Astrocyte of the cerebellum (primary cell): ENCODE results near the gene SCAI.

ENCODE experiments used
- DNase-seq: peaks from one replicate; pipeline ENCODE4 v3.0.0-alpha.2; 2011; ENCODE audit warnings: low read depth
- H3K4me3 ChIP-seq: 2 replicates; pipeline ENCODE4 v1.5.1; 2011; ENCODE audit warnings: mild to moderate bottlenecking, low read depth, low read length, moderate library complexity
- CTCF ChIP-seq: IDR thresholded peaks from 2 replicates; pipeline ENCODE4 v1.5.1; 2012; ENCODE audit warnings: low read length, low read depth, moderate library complexity, mild to moderate bottlenecking; ENCODE audit errors: missing control alignments
- in situ Hi-C: cut with HindIII; loops from 2 replicates; pipeline ENCODE4 v1.10.0; 2017; ENCODE audit warnings: low sequenced_read_pairs

Gene SCAI

DNA sequence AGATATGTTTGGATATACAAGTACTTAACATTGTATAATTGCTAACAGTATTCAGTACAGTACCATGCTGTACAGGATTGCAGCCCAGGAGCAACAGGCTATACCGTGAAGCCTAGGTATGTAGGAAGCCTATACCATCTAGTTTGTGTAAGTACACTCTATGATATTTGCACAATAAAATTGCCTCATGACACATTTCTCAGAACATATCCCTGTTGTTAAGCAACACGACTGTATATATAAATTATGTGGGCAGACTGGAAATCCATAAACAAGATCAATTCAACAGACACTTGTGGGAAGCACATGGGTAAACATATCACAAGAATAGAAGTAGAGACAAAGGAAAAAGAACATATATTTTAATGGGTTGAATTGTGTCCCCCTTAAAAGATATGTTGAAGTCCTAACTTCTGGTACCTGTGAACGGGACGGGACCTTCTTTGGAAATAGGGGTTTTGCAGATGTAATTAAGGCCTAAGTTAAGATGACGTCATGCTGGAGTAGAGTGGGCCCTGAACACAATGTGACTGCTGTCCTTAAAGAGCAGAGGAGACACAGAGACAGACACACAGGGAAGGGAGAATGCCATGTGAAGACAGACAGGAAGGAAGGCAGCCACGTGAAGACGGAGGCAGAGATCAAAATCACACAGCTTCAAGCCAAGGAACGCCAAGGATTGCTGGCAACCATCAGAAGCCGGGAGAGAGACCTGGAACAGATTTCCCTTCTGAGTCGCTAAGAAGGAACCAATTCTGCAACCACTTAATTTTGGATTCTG lies 76.3 kb downstream of the SCAI start:
- H3K4me3 ChIP-seq: no peak overlapping the region
- no peak for TF ChIP-seq CTCF
- no peak for DNase-seq
- in situ Hi-C loops: no loop called here

DNA sequence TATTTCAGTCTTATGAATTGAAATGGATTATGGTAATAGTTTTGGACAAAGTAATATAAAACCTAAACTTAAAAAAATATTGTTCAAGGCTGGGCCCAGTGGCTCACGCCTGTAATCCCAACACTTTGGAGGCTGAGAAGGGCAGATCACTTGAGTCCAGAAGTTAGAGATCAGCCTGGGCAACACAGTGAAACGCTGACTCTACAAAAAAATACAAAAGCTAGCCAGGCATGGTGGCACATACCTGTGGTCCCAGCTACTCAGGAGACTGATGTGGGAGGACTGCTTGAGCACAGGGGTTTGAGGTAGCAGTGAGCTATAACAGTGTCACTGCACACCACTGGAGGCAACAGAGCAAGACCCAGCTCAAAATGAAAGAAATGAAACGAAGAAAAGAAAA lies 81.9 kb downstream of the SCAI start:
- TF ChIP-seq CTCF: no peak
- DNase-seq: no peak

DNA sequence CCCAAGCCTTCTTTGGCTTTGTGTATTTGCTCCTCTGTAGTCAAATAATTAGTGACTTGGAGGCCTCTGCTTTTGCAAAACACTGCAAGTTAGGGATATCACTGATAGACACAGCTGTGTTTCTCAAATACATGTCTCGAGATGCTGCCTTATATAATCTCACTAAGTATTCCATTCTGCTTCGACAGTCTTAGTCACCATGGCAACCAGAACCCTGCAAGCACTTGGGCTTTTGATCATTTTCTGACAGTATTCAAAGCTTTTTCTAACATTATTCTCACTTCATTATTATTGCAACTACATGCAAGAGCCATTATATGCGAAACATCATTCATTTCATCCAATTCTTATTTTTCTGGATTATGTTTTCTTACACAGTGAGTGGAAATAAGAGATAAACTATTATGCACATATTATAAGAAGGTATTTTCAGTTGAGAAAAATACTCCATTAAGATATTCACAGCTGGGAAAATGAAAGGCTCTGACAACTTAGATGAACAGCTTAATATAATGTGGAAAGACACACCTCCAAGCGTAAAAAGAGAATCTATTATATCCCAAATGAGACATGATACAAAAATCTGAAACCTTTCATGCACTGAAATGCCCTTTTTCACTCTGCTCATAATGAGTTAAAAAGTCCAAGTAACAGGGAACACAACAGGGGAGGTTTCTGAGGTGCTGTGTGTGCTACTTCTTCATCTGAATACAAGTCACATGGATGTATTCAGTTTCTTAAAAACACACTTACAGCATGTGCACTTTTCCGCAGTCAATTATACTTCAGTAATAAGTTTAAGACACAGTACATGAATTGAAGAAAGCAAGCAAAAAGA lies 93.9 kb downstream of the SCAI start:
- H3K4me3 ChIP-seq: no peak overlapping the region
- in situ Hi-C loops: no loop called here
- TF ChIP-seq CTCF: no peak
- no peak for DNase-seq

More for the DNA sequence above, 81.9 kb downstream of the SCAI start:
- in situ Hi-C loops: no loop called here
- H3K4me3 ChIP-seq: no peak overlapping the region

DNA sequence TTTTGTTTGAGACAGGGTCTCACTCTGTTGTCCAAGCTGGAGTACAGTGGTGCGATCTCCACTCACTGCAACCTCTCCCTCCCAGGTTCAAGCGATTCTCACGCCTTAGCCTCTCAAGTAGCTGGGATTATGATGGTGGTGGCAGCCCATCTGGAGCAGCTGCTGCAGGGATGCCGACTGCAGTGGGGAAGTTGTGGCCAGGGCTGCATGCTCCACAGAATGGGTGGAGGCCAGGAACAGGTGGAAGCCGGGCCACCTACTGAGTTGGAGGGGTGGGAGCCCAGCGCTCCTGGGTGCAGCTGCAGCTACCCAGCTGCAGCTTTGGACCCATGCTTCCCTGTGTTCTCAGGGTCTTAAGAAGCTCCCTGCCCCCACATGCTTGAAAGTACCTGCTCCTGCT lies 99.7 kb downstream of the SCAI start:
- no peak for TF ChIP-seq CTCF
- DNase-seq: no peak
- in situ Hi-C loops: no loop called here
- H3K4me3 ChIP-seq: no peak overlapping the region

DNA sequence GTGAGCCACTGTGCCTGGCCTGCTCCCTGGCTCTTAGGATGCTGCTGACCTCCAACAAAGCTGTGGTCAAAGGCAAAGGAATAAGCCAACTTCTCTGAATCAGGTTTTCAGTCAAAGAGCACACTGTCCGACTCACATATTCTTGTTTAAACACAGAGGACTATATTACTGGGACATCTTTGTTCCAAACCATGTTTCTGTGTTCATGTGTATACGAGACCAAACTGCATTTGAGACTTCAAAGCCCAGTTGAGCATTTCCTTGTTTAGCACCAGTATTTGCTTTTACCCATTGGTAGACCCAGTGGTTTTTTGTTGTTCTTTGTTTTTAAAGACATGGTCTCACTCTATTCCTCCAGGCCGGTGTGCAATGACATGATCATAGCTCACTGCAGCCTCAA lies 100.2 kb downstream of the SCAI start:
- H3K4me3 ChIP-seq: no peak overlapping the region
- in situ Hi-C loops: no loop called here
- TF ChIP-seq CTCF: no peak
- no peak for DNase-seq

DNA sequence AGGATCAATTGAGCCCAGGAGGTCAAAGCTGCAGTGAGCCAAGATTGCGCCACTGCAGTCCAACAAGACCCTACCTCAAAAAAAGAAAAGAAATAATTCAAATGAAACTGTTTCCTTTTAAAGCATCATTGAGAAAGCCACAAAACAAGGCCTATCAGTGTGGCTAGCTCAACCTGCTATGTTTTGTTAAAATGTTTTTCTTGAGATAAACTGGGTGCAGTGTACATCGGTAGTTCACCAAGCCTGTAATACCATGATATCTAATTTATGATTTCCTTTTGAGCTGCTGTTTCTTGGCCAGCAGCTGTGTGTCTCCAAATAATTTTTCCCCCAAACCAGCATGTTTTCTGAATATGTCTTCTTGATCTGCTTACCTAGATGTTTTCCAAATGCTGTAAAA lies 105.2 kb downstream of the SCAI start:
- in situ Hi-C loops: no loop called here
- no peak for TF ChIP-seq CTCF
- H3K4me3 ChIP-seq: no peak overlapping the region
- no peak for DNase-seq
